NT2/D1 (cell line): ENCODE measurements around the gene MYCBPAP.

Experiments used
- SUZ12 ChIP-seq: IDR thresholded peaks from 2 replicates; pipeline ENCODE4 v1.6.1; 2011; ENCODE audit not compliant: insufficient read length, insufficient read depth; ENCODE audit errors: extremely low read depth
- YY1 ChIP-seq: IDR thresholded peaks from 2 replicates; pipeline ENCODE4 v1.6.1; 2011; ENCODE audit not compliant: insufficient read length, insufficient read depth

DNA sequence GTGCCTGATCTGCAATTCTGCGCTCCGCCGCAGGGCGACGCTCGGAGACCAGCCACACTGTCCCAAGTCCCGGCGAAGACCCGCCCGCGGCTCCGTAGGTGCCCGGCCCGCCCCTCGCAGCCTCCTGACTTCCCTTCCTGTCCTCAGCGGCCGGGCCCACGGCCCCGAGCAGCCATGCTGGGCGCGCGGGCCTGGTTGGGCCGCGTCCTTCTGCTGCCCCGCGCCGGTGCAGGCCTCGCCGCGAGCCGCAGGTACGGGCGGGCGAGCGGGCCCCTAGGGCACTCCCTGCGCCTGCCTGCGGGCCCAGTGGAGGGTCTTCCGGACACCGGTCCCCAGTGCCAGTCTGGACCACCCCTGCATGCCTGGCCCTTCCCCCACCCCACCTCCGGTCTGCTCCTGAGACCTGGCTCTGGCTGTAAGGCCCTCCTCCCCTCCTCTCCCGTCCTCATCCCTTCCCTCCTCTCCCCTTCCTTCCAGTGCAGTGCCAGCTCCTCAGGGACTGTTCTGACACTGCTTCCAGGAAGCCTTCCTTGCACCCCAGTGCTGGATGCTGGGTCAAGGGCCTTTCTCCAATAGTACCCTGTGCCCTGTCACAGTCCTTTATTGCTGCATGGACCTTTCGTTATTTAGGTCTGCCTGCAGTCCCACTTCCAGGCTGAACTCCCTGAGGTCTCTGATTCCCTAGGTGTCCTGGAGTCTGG lies 38.9 kb downstream of the MYCBPAP start, which contains the start of gene SPATA20:
- TF ChIP-seq YY1 = no peak
- no peak for TF ChIP-seq SUZ12
